D721Med (cell line): ENCODE results near the gene SELENOF.

Experiments used
- DNase-seq: peaks from one replicate; pipeline ENCODE4 v3.0.0; 2011; ENCODE audit warnings: low spot score; ENCODE audit not compliant: insufficient read length
- FAIRE-seq: peaks from 2 replicates; lab custom pipeline; 2011; peaks lifted over from hg19 to GRCh38; lab: Jason Lieb, UNC
- TF ChIP-seq, protein P1 (sequence below): IDR thresholded peaks from 2 replicates; pipeline ENCODE4 v1.5.1; 2012; ENCODE audit warnings: mild to moderate bottlenecking, control low read depth; ENCODE audit not compliant: insufficient read depth; ENCODE audit errors: missing control alignments

SELENOF gene

DNA sequence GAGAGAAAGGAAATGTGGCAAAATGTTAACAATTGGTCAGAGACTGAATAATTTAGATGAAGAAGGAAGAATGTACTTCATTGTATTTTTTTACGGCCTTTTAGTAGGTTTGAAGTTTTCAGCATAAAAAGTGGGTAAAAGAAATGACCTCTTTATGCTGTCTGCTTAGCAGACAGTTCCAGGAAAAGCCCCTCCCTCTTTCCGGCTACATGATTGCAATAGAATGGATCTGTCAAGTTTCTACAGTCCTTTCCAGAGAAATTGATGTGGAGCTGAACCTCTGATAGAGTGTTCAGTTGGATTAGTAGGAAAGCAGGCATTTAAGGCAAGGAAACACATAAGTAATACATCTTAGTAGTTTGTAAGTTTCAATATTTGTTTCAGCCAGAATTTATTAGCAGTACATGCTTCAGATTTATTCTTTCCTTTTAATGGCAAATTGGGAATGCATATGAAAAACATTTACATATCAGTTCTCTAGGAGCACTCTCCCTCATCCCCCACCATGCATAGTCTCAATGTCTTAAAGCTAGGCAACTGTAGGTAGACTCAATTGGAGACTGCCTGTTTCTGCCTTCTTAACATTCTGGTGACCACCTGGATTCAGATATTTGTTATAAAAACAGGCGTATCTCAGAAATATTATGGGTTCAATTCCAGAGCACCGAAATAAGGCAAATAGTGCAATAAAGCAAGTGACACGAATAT is 36.9 kb upstream of the SELENOF start:
- FAIRE-seq (no peak), DNase-seq (no peak)
- TF ChIP-seq, protein P1, sequence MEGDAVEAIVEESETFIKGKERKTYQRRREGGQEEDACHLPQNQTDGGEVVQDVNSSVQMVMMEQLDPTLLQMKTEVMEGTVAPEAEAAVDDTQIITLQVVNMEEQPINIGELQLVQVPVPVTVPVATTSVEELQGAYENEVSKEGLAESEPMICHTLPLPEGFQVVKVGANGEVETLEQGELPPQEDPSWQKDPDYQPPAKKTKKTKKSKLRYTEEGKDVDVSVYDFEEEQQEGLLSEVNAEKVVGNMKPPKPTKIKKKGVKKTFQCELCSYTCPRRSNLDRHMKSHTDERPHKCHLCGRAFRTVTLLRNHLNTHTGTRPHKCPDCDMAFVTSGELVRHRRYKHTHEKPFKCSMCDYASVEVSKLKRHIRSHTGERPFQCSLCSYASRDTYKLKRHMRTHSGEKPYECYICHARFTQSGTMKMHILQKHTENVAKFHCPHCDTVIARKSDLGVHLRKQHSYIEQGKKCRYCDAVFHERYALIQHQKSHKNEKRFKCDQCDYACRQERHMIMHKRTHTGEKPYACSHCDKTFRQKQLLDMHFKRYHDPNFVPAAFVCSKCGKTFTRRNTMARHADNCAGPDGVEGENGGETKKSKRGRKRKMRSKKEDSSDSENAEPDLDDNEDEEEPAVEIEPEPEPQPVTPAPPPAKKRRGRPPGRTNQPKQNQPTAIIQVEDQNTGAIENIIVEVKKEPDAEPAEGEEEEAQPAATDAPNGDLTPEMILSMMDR = no peak

DNA sequence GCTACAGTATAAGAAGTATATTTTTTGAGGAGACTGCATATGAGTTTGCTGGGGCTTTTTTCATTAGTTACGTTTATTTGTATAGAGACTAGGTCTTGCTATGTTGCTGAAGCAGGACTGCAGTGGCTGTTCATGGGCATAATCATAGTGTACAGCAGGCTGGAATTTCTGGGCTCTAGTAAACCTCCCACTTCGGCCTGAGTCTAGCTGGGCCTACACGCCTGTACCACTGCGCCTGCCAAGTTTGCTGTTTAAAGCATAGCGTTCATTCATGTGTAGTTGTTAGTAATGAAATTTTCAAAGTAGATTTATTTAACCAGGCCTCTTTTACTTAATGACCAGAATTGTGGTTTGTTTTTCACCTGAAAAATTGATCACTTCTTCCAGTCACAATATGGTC is 34.3 kb upstream of the SELENOF start:
- FAIRE-seq (no peak), DNase-seq (no peak)
- TF ChIP-seq, protein P1 = no peak

GRCh38 chr1:86942743-86943142 is 28.8 kb upstream of the SELENOF start:
- FAIRE-seq (no peak), DNase-seq (no peak)
- TF ChIP-seq, protein P1 = no peak

DNA sequence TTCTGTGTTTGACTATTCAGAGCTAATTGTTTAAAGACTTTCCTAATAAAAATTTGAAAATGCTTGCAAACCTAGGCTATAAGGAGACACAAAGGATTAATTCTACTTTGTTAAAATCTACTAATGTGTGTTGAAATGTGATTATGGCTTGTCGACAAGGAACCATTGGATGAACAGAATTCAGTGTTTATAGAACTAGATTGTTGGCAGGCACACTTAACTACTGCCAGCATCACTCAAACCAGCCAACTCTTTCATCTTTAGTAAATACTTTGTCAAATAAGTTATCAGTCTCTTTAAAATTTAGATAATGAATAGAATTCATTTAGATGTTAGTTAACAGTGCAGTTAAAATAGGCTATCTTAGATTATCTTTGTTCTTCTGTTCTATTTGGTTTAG is 28.1 kb upstream of the SELENOF start:
- DNase-seq = no peak
- TF ChIP-seq, protein P1 = no peak
- FAIRE-seq = no peak

- TF ChIP-seq, protein P1 = no peak
- FAIRE-seq = no peak
These were observed 26.7 kb upstream of the SELENOF start for GRCh38 chr1:86940599-86940998.

DNA sequence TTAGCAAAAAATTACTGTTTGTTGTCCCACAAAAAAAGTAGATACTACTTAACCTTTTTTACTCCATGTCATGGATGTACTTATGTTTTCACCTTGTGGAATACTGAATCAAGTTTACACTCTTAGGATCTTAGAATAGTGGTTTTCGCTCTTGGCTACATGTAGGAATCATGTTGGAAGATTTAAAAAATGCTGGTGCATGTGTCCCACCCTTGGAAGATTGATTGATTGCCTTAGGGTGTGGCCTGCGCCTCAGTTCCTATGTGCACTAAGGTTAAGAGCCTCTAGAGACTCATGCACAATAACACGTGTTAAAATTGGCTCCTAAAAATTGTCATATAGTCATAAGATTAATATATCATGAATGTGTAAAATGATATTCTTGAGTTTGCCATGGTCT is 25.5 kb upstream of the SELENOF start:
- DNase-seq (no peak), FAIRE-seq (no peak)
- TF ChIP-seq, protein P1 = no peak

More at GRCh38 chr1:86940599-86940998, 26.7 kb upstream of the SELENOF start:
- DNase-seq = no peak

DNA sequence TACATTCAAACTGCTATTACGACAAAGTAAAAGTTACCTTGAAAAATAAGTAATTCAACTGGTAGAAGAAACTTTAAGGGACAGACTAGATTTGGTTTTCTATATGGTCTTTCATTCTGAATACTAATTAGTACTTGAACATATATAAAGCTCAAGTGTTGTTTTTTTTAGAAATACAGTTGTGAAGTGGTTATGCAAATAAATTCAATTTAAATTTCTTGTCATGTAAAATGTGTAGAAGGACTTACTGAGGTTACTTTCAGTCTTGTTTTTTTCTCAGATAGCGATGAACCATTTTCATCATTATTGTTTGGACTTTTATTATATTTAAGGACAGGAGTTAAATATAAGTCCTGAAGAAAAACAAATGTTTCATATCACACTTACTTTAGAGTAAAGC is 24.9 kb upstream of the SELENOF start:
- TF ChIP-seq, protein P1 = no peak
- no peak for FAIRE-seq
- no peak for DNase-seq
